ENCODE measurements around the gene CERS3. TPM values are rescaled to one million over a fixed set of nuclear protein-coding genes. Genes with fewer than 3 reads are reported as not detected.

The CERS3 gene
- total RNA-seq, 1 experiment from 2014 or later: not detected

DNA sequence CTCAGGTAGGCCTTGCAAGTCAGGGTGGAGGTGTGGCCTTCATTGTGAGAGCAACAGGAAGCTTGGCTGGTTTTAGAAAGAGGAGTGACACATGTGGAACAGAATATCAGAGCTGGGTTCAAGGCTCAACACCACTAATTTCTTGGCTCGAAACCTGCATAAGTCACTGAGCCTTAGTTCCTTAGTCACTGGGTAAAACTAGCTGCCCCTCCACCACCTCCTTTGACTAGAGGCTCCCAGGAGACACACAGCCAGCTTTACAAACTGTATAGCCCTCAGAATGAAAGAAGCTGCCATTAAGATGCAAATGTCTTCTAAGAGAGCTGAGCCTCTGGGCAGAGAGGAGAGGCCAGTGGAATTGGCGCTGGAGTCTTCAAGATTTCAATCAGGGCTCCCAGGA, 67.7 kb downstream of the CERS3 start:
- no peaks in the 10 kb centered on the region for H3K9me3 ChIP-seq (ENCODE audit: control insufficient read depth, insufficient read depth, low read depth, low read length)
- no peaks in the 10 kb centered on the region for H3K36me3 ChIP-seq (ENCODE audit: control insufficient read depth, insufficient read depth, low read length)
- TF ChIP-seq, protein P1, sequence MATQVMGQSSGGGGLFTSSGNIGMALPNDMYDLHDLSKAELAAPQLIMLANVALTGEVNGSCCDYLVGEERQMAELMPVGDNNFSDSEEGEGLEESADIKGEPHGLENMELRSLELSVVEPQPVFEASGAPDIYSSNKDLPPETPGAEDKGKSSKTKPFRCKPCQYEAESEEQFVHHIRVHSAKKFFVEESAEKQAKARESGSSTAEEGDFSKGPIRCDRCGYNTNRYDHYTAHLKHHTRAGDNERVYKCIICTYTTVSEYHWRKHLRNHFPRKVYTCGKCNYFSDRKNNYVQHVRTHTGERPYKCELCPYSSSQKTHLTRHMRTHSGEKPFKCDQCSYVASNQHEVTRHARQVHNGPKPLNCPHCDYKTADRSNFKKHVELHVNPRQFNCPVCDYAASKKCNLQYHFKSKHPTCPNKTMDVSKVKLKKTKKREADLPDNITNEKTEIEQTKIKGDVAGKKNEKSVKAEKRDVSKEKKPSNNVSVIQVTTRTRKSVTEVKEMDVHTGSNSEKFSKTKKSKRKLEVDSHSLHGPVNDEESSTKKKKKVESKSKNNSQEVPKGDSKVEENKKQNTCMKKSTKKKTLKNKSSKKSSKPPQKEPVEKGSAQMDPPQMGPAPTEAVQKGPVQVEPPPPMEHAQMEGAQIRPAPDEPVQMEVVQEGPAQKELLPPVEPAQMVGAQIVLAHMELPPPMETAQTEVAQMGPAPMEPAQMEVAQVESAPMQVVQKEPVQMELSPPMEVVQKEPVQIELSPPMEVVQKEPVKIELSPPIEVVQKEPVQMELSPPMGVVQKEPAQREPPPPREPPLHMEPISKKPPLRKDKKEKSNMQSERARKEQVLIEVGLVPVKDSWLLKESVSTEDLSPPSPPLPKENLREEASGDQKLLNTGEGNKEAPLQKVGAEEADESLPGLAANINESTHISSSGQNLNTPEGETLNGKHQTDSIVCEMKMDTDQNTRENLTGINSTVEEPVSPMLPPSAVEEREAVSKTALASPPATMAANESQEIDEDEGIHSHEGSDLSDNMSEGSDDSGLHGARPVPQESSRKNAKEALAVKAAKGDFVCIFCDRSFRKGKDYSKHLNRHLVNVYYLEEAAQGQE (IDR thresholded peaks at IDR 0.05; ENCODE audit: insufficient read depth in 1 of 2, low read depth in 2 of 2, low read length in 1 of 2): no peak
- TF ChIP-seq, protein P2, sequence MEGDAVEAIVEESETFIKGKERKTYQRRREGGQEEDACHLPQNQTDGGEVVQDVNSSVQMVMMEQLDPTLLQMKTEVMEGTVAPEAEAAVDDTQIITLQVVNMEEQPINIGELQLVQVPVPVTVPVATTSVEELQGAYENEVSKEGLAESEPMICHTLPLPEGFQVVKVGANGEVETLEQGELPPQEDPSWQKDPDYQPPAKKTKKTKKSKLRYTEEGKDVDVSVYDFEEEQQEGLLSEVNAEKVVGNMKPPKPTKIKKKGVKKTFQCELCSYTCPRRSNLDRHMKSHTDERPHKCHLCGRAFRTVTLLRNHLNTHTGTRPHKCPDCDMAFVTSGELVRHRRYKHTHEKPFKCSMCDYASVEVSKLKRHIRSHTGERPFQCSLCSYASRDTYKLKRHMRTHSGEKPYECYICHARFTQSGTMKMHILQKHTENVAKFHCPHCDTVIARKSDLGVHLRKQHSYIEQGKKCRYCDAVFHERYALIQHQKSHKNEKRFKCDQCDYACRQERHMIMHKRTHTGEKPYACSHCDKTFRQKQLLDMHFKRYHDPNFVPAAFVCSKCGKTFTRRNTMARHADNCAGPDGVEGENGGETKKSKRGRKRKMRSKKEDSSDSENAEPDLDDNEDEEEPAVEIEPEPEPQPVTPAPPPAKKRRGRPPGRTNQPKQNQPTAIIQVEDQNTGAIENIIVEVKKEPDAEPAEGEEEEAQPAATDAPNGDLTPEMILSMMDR (IDR thresholded peaks at IDR 0.05): no peak
- no peak for TF ChIP-seq TCF7L2 (IDR thresholded peaks at IDR 0.05; ENCODE audit: low read depth, low read length)
- no peak for TF ChIP-seq SIN3A (IDR thresholded peaks at IDR 0.05; ENCODE audit: borderline replicate concordance, insufficient read depth, low read depth, low read length)
- no peak for TF ChIP-seq POLR2AphosphoS5 (IDR thresholded peaks at IDR 0.05; ENCODE audit: low read depth, low read length)
- POLR2A ChIA-PET: no interaction called here
- intact Hi-C loops (cut with micrococcal nuclease; ENCODE audit: unreplicated experiment) (no loop called here), in situ Hi-C loops (cut with HindIII; ENCODE audit: low pct_unique_long_range_greater_than_20kb, low sequenced_read_pairs) (no loop called here)
- CTCF ChIA-PET: no interaction called here
- BruUV-seq (replicated peaks): no TSS peak
- H3K4me3 ChIP-seq (ENCODE audit: low read depth in 2 of 2, low read length in 2 of 2): no peak overlapping the region
- DNase-seq (ENCODE audit: low read depth, low spot score) (no peak), ATAC-seq (no peak)
- H3K27ac ChIP-seq (ENCODE audit: low read length): no peak overlapping the region
- no peaks in the 10 kb centered on the region for H3K27me3 ChIP-seq (ENCODE audit: control insufficient read depth, insufficient read depth, low read length)
- no peaks in the 10 kb centered on the region for H3K4me1 ChIP-seq (ENCODE audit: control insufficient read depth, insufficient read depth, low read length)

DNA sequence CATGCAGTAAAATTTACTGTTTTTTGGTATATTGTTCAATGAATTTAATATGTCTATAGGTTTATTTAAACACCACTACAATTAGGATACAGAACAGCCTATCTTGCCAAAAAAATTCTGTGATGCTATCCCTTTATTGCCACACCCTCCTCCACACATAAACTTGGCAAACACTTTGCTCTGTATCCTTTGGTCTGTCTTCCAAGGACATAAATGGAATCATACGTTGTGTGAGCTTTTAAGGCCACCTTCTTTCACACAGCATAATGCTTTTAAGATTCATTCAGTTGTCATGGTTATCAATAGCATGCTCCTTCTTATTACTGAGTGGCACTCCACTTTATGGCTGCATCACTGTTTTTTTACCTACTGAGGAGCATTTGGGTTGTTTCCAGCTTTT, 71.5 kb downstream of the CERS3 start:
- no peaks in the 10 kb centered on the region for H3K36me3 ChIP-seq (ENCODE audit: control insufficient read depth, insufficient read depth, low read length)
- in situ Hi-C loops (cut with HindIII; ENCODE audit: low pct_unique_long_range_greater_than_20kb, low sequenced_read_pairs): no loop called here
- ATAC-seq (no peak), DNase-seq (ENCODE audit: low read depth, low spot score) (no peak)
- intact Hi-C loops (cut with micrococcal nuclease; ENCODE audit: unreplicated experiment): no loop called here
- H3K27me3 ChIP-seq (ENCODE audit: control insufficient read depth, insufficient read depth, low read length): no peaks in the 10 kb centered on the region
- no peak overlapping the region for H3K4me3 ChIP-seq (ENCODE audit: low read depth in 2 of 2, low read length in 2 of 2)
- TF ChIP-seq TCF7L2 (IDR thresholded peaks at IDR 0.05; ENCODE audit: low read depth, low read length) (no peak), POLR2AphosphoS5 (IDR thresholded peaks at IDR 0.05; ENCODE audit: low read depth, low read length) (no peak), SIN3A (IDR thresholded peaks at IDR 0.05; ENCODE audit: borderline replicate concordance, insufficient read depth, low read depth, low read length) (no peak)
- TF ChIP-seq, protein P2 (IDR thresholded peaks at IDR 0.05): no peak
- TF ChIP-seq, protein P1 (IDR thresholded peaks at IDR 0.05; ENCODE audit: insufficient read depth in 1 of 2, low read depth in 2 of 2, low read length in 1 of 2): no peak
- no TSS peak for BruUV-seq (replicated peaks)
- ChIA-PET POLR2A (no interaction called here), CTCF (no interaction called here)
- no peaks in the 10 kb centered on the region for H3K9me3 ChIP-seq (ENCODE audit: control insufficient read depth, insufficient read depth, low read depth, low read length)
- H3K4me1 ChIP-seq (ENCODE audit: control insufficient read depth, insufficient read depth, low read length): no peaks in the 10 kb centered on the region
- H3K27ac ChIP-seq (ENCODE audit: low read length): no peak overlapping the region

All from Panc1 (cell line).